ENCODE data around the gene CRB2.

DNA sequence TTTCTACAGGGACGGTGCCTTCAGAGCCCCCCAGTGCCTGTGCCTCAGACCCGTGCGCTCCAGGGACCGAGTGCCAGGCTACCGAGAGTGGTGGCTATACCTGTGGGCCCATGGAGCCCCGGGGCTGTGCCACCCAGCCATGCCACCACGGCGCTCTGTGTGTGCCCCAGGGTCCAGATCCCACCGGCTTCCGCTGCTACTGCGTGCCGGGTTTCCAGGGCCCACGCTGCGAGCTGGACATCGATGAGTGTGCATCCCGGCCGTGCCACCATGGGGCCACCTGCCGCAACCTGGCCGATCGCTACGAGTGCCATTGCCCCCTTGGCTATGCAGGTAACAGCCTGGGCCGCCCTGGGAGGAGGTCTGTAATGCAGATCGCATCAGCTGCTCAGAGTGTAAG is 6.9 kb downstream of the CRB2 start:
- TF ChIP-seq CTCF (IDR thresholded peaks at IDR 0.05; ENCODE audit: borderline replicate concordance, extremely low read depth, low read length, poor library complexity, severe bottlenecking) = no peak
- TF ChIP-seq EZH2 (IDR thresholded peaks at IDR 0.05; ENCODE audit: borderline replicate concordance, low read depth, low read length, severe bottlenecking) = no peak
